HepG2 (cell line): ENCODE measurements around the gene UNC5C. TPM values are rescaled to one million over a fixed set of nuclear protein-coding genes. Genes with fewer than 3 reads are reported as not detected.

Experiments
- DDIT3 ChIP-seq: sonication (generic); formaldehyde crosslinking; IDR thresholded peaks from 2 replicates; pipeline ENCODE4 v1.4.0; 2020; ENCODE audit warnings: mild to moderate bottlenecking, missing genetic modification reagents
- KMT2B ChIP-seq: IDR thresholded peaks from 2 replicates; pipeline ENCODE4 v1.6.1; 2016; ENCODE audit warnings: missing genetic modification reagents, missing compliant biosample characterization
- MXD4 ChIP-seq: IDR thresholded peaks from 2 replicates; pipeline ENCODE4 v1.6.1; 2016; ENCODE audit warnings: mild to moderate bottlenecking, missing biosample characterization, missing genetic modification reagents
- TBL1XR1 ChIP-seq: fragments of 150-350 bp; IDR thresholded peaks from 2 replicates; pipeline ENCODE4 v1.6.1; 2014; ENCODE audit warnings: borderline replicate concordance, low read length; ENCODE audit not compliant: partially characterized antibody
- ZBTB1 ChIP-seq: sonication (generic); formaldehyde crosslinking; IDR thresholded peaks from 2 replicates; pipeline ENCODE4 v1.4.0; 2020; ENCODE audit warnings: missing genetic modification reagents, borderline replicate concordance
- ZNF552 ChIP-seq: sonication (generic); formaldehyde crosslinking; IDR thresholded peaks from 2 replicates; pipeline ENCODE4 v1.9.0; 2022; ENCODE audit warnings: missing genetic modification reagents, mild to moderate bottlenecking, borderline replicate concordance
- ZNF567 ChIP-seq: sonication (generic); formaldehyde crosslinking; IDR thresholded peaks from 2 replicates; pipeline ENCODE4 v1.8.1; 2023; ENCODE audit warnings: mild to moderate bottlenecking, missing genetic modification reagents, borderline replicate concordance
- polyA plus RNA-seq, 8 experiments: library from polyadenylated mRNA; depleted of rRNA in 3 of 8; stranded (reverse) in 7 of 8; unstranded in 1 of 8; fragments of >200 nt; fragmentation: Illumina TruSeq in 4 of 8; extraction: Trizol in 4 of 8; gene quantifications; 2 replicates each; pipeline versions ENCODE4 v1.2.1 to v1.2.3, GENCODE V29; 2011 to 2016; ENCODE audit warnings: low read depth in 4 of 8, missing spikeins in 1 of 8, mixed read lengths in 1 of 8; ENCODE audit not compliant: insufficient read depth in 1 of 8
- total RNA-seq, 5 experiments: library from RNA; depleted of rRNA; stranded (reverse); fragments of >200 nt; fragmentation: Illumina TruSeq; extraction: Trizol; gene quantifications; 2 replicates each; pipeline ENCODE4 v1.2.3, GENCODE V29; 2016; ENCODE audit warnings: low read depth in 1 of 5
- TF ChIP-seq, protein P1 (sequence below), 2 experiments: sonication (generic) in 1 of 2; formaldehyde crosslinking in 1 of 2; IDR thresholded peaks; 2 replicates each; pipeline versions ENCODE4 v1.6.1 to v1.9.0; 2014 to 2022; ENCODE audit warnings: antibody characterized with exemption in 1 of 2, borderline replicate concordance in 1 of 2, inconsistent platforms in 1 of 2, low read depth in 1 of 2, missing genetic modification reagents in 1 of 2

UNC5C gene
- total and polyA plus RNA-seq, 2 of the 13 experiments (the other 11 are each of a cell fraction or from before 2014, with no cell fraction given): not detected

DNA sequence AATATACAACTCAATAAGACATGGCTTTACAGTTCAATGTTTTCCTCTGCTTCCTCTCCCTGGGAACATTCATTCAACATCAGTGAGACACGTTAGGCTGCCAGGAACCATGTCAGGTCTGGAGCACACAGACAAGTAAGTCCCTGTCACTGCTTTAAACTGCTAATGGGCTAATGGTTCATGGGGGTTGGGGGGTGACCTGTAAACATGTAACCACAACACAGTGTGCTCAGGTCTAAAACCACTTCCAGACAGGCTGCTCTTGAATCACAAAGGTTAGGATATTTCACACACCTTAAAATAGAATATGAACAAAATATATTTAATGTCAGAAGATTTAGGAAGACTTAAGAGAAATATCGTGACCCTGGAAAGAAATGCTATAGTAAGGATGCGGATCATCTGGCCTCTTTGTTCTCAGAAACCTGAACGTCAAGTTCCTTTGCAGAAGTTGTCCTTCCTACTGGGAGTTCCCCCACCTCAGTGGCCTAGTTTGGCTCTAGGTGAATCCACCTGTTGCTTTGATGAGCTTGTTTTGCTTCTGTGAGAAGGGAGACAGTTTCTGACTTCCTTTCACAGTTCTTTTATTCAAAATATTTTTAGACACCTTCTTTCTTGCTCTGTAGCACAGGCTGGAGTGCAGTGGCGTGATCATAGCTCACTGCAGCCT is 359.9 kb downstream of the UNC5C start (continued):
- TF ChIP-seq, protein P1, sequence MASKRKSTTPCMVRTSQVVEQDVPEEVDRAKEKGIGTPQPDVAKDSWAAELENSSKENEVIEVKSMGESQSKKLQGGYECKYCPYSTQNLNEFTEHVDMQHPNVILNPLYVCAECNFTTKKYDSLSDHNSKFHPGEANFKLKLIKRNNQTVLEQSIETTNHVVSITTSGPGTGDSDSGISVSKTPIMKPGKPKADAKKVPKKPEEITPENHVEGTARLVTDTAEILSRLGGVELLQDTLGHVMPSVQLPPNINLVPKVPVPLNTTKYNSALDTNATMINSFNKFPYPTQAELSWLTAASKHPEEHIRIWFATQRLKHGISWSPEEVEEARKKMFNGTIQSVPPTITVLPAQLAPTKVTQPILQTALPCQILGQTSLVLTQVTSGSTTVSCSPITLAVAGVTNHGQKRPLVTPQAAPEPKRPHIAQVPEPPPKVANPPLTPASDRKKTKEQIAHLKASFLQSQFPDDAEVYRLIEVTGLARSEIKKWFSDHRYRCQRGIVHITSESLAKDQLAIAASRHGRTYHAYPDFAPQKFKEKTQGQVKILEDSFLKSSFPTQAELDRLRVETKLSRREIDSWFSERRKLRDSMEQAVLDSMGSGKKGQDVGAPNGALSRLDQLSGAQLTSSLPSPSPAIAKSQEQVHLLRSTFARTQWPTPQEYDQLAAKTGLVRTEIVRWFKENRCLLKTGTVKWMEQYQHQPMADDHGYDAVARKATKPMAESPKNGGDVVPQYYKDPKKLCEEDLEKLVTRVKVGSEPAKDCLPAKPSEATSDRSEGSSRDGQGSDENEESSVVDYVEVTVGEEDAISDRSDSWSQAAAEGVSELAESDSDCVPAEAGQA (IDR thresholded peaks at IDR 0.05; ENCODE audit: low read depth): no peak
- TF ChIP-seq, protein P1 (CRISPR knock-in tag; IDR thresholded peaks at IDR 0.05; ENCODE audit: borderline replicate concordance): no peak
- TF ChIP-seq MXD4 (CRISPR knock-in tag) (no peak), ZNF567 (no peak), KMT2B (CRISPR knock-in tag) (no peak), TBL1XR1 (no peak), ZNF552 (CRISPR knock-in tag) (no peak), ZBTB1 (CRISPR knock-in tag) (no peak), DDIT3 (no peak)
- TF ChIP-seq, all 625 proteins: peak for 0
